H9 (cell line): ENCODE measurements around the gene ALKBH4. TPM values are rescaled to one million over a fixed set of nuclear protein-coding genes. Genes with fewer than 3 reads are reported as not detected.

Experiments
- DNase-seq: peaks from one replicate; pipeline ENCODE4 v3.0.0-alpha.2; 2017
- H2AFZ ChIP-seq: one replicate; pipeline ENCODE4 v1.6.1; 2013; ENCODE audit warnings: mild to moderate bottlenecking, low read length, control low read depth, moderate library complexity
- H2AK5ac ChIP-seq: 2 replicates; pipeline ENCODE4 v1.6.1; 2013; ENCODE audit warnings: low read length, control low read depth, mixed read lengths; ENCODE audit not compliant: insufficient read length
- H2BK120ac ChIP-seq: one replicate; pipeline ENCODE4 v1.6.1; 2013; ENCODE audit warnings: low read depth, mild to moderate bottlenecking, low read length, control low read depth, inconsistent platforms; ENCODE audit not compliant: poor library complexity, severe bottlenecking
- H2BK12ac ChIP-seq: 2 replicates; pipeline ENCODE4 v1.6.1; 2013; ENCODE audit warnings: low read length, control low read depth, mixed read lengths, low read depth; ENCODE audit not compliant: insufficient read length
- H2BK15ac ChIP-seq: 2 replicates; pipeline ENCODE4 v1.6.1; 2013; ENCODE audit warnings: low read depth, low read length, control low read depth
- H2BK20ac ChIP-seq: one replicate; pipeline ENCODE4 v1.6.1; 2013; ENCODE audit warnings: low read depth, mild to moderate bottlenecking, low read length, control low read depth, inconsistent platforms; ENCODE audit not compliant: poor library complexity, severe bottlenecking
- H2BK5ac ChIP-seq: 2 replicates; pipeline ENCODE4 v1.6.1; 2013; ENCODE audit warnings: low read length, control low read depth, mixed read lengths; ENCODE audit not compliant: insufficient read length
- H3K14ac ChIP-seq: 2 replicates; pipeline ENCODE4 v1.6.1; 2013; ENCODE audit warnings: low read length, control low read depth; ENCODE audit not compliant: insufficient read depth
- H3K18ac ChIP-seq: 2 replicates; pipeline ENCODE4 v1.6.1; 2013; ENCODE audit warnings: low read depth, mild to moderate bottlenecking, mixed read lengths, low read length, control low read depth; ENCODE audit not compliant: insufficient read length
- H3K23ac ChIP-seq: 2 replicates; pipeline ENCODE4 v1.6.1; 2013; ENCODE audit warnings: low read length, control low read depth, mixed read lengths, low read depth; ENCODE audit not compliant: insufficient read length
- H3K23me2 ChIP-seq: 2 replicates; pipeline ENCODE4 v1.6.1; 2013; ENCODE audit warnings: low read depth, mild to moderate bottlenecking, mixed read lengths, low read length, control low read depth; ENCODE audit not compliant: insufficient read length, poor library complexity, severe bottlenecking
- H3K27ac ChIP-seq: 2 replicates; pipeline ENCODE4 v1.5.1; 2013; ENCODE audit warnings: low read length, control low read depth, mixed read lengths, low read depth; ENCODE audit not compliant: insufficient read length
- H3K27me3 ChIP-seq: 2 replicates; pipeline ENCODE4 v1.6.1; 2013; ENCODE audit warnings: low read length, control low read depth, inconsistent platforms; ENCODE audit not compliant: insufficient read depth
- H3K4ac ChIP-seq: 2 replicates; pipeline ENCODE4 v1.6.1; 2013; ENCODE audit warnings: low read depth, mild to moderate bottlenecking, control low read depth, inconsistent platforms, low read length, moderate library complexity
- H3K4me1 ChIP-seq: 2 replicates; pipeline ENCODE4 v1.6.1; 2013; ENCODE audit warnings: low read length, control low read depth, inconsistent platforms; ENCODE audit not compliant: insufficient read depth
- H3K4me2 ChIP-seq: 2 replicates; pipeline ENCODE4 v1.6.1; 2013; ENCODE audit warnings: low read length, control low read depth, mixed read lengths; ENCODE audit not compliant: insufficient read length, insufficient read depth
- H3K56ac ChIP-seq: 2 replicates; pipeline ENCODE4 v1.6.1; 2013; ENCODE audit warnings: low read depth, mild to moderate bottlenecking, mixed read lengths, low read length, control low read depth; ENCODE audit not compliant: insufficient read length
- H3K79me1 ChIP-seq: 2 replicates; pipeline ENCODE4 v1.6.1; 2013; ENCODE audit warnings: low read depth, mild to moderate bottlenecking, moderate library complexity, low read length, control low read depth, inconsistent platforms; ENCODE audit not compliant: insufficient read depth, poor library complexity, severe bottlenecking
- H3K79me2 ChIP-seq: 2 replicates; pipeline ENCODE4 v1.6.1; 2013; ENCODE audit warnings: low read length, control low read depth, inconsistent platforms; ENCODE audit not compliant: insufficient read depth
- H3K9ac ChIP-seq: 2 replicates; pipeline ENCODE4 v1.6.1; 2013; ENCODE audit warnings: low read length, control low read depth, mixed read lengths; ENCODE audit not compliant: insufficient read length; ENCODE audit errors: extremely low read depth
- H3K9me3 ChIP-seq: one replicate; pipeline ENCODE4 v1.6.1; 2013; ENCODE audit warnings: low read depth, low read length, inconsistent platforms; ENCODE audit not compliant: control insufficient read depth
- H3T11ph ChIP-seq: one replicate; pipeline ENCODE4 v1.6.1; 2013; ENCODE audit warnings: mild to moderate bottlenecking, low read length, control low read depth, inconsistent platforms
- H4K20me1 ChIP-seq: one replicate; pipeline ENCODE4 v1.6.1; 2013; ENCODE audit not compliant: control insufficient read depth, insufficient read length, insufficient read depth
- H4K5ac ChIP-seq: 2 replicates; pipeline ENCODE4 v1.6.1; 2013; ENCODE audit warnings: low read depth, mild to moderate bottlenecking, mixed read lengths, low read length, control low read depth; ENCODE audit not compliant: insufficient read length
- H4K8ac ChIP-seq: replicated peaks from 2 replicates; pipeline ENCODE4 v1.6.1; 2013; ENCODE audit warnings: low read length, control low read depth, mixed read lengths, low read depth; ENCODE audit not compliant: insufficient read length
- H4K91ac ChIP-seq: 2 replicates; pipeline ENCODE4 v1.6.1; 2013; ENCODE audit warnings: low read depth, mild to moderate bottlenecking, moderate library complexity, mixed read lengths, low read length, control low read depth; ENCODE audit not compliant: insufficient read length
- H3K27ac Mint-ChIP-seq, 3 experiments: 2 replicates in 2 of 3; 3 replicates in 1 of 3; pipeline ENCODE4 v1.8.0; 2020 to 2021; ENCODE audit warnings: mixed read lengths in 3 of 3, mild to moderate bottlenecking in 1 of 3, moderate library complexity in 1 of 3
- H3K27me3 Mint-ChIP-seq: 2 replicates; pipeline ENCODE4 v1.8.0; 2021; ENCODE audit warnings: low read depth, mild to moderate bottlenecking, moderate library complexity, mixed read lengths
- H3K36me3 Mint-ChIP-seq, 3 experiments: 2 replicates in 2 of 3; 3 replicates in 1 of 3; pipeline ENCODE4 v1.8.0; 2020 to 2021; ENCODE audit warnings: low read depth in 3 of 3, mixed read lengths in 3 of 3; ENCODE audit not compliant: insufficient read depth in 1 of 3
- H3K4me1 Mint-ChIP-seq, 2 experiments: 2 replicates each; pipeline ENCODE4 v1.8.0; 2020; ENCODE audit warnings: mixed read lengths in 2 of 2
- H3K4me3 Mint-ChIP-seq, 2 experiments: 2 replicates in 1 of 2; 3 replicates in 1 of 2; pipeline ENCODE4 v1.8.0; 2020 to 2021; ENCODE audit warnings: mild to moderate bottlenecking in 2 of 2, mixed read lengths in 2 of 2, moderate library complexity in 1 of 2
- H3K9me3 Mint-ChIP-seq, 2 experiments: 2 replicates in 1 of 2; 3 replicates in 1 of 2; pipeline ENCODE4 v1.8.0; 2020; ENCODE audit warnings: mild to moderate bottlenecking in 2 of 2, mixed read lengths in 2 of 2, moderate library complexity in 1 of 2
- CTCF ChIP-seq: fragments of 200-600 bp; sonication (generic); conservative IDR thresholded peaks from 3 replicates; pipeline ENCODE4 v1.8.0; 2021; ENCODE audit warnings: antibody characterized with exemption, mild to moderate bottlenecking
- WGBS: extraction: QIAGEN DNeasy Blood & Tissue Kit; methylation state at CpG from one replicate; pipeline ENCODE4 v1.1.7; 2013; ENCODE audit warnings: missing lambda C conversion rate, low lambda C conversion rate, mixed read lengths; ENCODE audit not compliant: insufficient read length; ENCODE audit errors: extremely low coverage; 5-methylcytosine and 5-hydroxymethylcytosine counted together
- total RNA-seq: library from RNA; stranded (reverse); gene quantifications from 2 replicates; pipeline ENCODE4 v1.2.1, GENCODE V29; 2021

The ALKBH4 gene
- total RNA-seq, 1 experiment from 2014 or later = 23.9 TPM

GRCh38 chr7:102454468-102454867 is 10.2 kb downstream of the ALKBH4 start:
- H4K91ac ChIP-seq = no peak overlapping the region
- no peak overlapping the region for H3K4ac ChIP-seq
- H3K18ac ChIP-seq = no peak overlapping the region
- no peaks in the 10 kb centered on the region; the same call in 1 of the 2 replicates for H3K27me3 Mint-ChIP-seq
- no peak overlapping the region for H3K4me3 Mint-ChIP-seq
- H3K79me1 ChIP-seq = no peaks in the 10 kb centered on the region
- WGBS = no CpG with 5 or more reads among the region's 12 CpGs
- no peaks in the 10 kb centered on the region for H3K79me2 ChIP-seq
- no peak overlapping the region for H3K56ac ChIP-seq
- H2BK20ac ChIP-seq = no peak overlapping the region
- no peak overlapping the region for H4K5ac ChIP-seq
- no peaks in the 10 kb centered on the region for H3K4me1 ChIP-seq
- H3K27me3 ChIP-seq = no peaks in the 10 kb centered on the region
- H3K4me1 Mint-ChIP-seq = peaks cover 7 to 9% of the 10 kb centered on the region in 2 experiments
- H3K9me3 ChIP-seq = no peaks in the 10 kb centered on the region
- peak; percentile 31 for DNase-seq
- no peak overlapping the region for H2AFZ ChIP-seq
- no peak overlapping the region for H2BK12ac ChIP-seq
- no peaks in the 10 kb centered on the region for H3K9me3 Mint-ChIP-seq
- H3K23me2 ChIP-seq = no peaks in the 10 kb centered on the region
- TF ChIP-seq CTCF = no peak
- no peak overlapping the region for H4K8ac ChIP-seq
- no peak overlapping the region for H2BK15ac ChIP-seq
- no peak overlapping the region for H3K27ac ChIP-seq
- H3K14ac ChIP-seq = no peak overlapping the region
- no peaks in the 10 kb centered on the region for H4K20me1 ChIP-seq
- H3K36me3 Mint-ChIP-seq = peaks cover 5 to 33% (median 32%) of the 10 kb centered on the region in 3 experiments; a peak in 6 of 7 replicates
- no peak overlapping the region for H2BK5ac ChIP-seq
- H2BK120ac ChIP-seq = no peak overlapping the region
- no peak overlapping the region for H3K9ac ChIP-seq
- no peak overlapping the region for H3K23ac ChIP-seq
- H3K4me2 ChIP-seq = no peak overlapping the region
- H2AK5ac ChIP-seq = no peak overlapping the region
- H3T11ph ChIP-seq = no peak overlapping the region
- H3K27ac Mint-ChIP-seq = no peak overlapping the region
